ENCODE data around the gene SNHG17.
A peak's percentile ranks its signal among the peaks of the same experiment; 100 is the strongest.
"Not testable (repeated sequence)": the region's sequence is repeated elsewhere in the genome, so short reads cannot be mapped to it uniquely, and the experiment has no call there.

The SNHG17 gene

DNA sequence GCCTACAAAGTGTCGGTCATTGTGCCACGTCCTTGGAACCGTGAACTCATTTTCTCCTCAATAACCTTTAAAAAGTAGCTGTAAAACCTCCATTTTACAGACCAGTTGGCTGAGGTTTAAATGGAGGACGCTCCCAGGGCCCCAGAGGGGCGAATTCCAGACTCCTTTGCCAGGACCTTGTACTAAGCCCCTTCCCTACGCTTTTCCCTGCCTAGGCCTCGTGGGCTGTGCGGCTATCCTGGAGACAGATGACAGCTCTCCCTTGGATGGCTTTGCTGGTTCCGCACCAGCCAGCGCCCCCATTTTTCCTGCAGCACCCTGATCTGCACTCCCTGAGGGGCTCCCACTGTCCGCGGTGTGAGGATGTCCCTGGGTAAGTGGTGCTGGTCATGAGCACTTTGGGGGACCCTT lies 12.1 kb upstream of the SNHG17 start:
- no peak for DNase-seq

DNA sequence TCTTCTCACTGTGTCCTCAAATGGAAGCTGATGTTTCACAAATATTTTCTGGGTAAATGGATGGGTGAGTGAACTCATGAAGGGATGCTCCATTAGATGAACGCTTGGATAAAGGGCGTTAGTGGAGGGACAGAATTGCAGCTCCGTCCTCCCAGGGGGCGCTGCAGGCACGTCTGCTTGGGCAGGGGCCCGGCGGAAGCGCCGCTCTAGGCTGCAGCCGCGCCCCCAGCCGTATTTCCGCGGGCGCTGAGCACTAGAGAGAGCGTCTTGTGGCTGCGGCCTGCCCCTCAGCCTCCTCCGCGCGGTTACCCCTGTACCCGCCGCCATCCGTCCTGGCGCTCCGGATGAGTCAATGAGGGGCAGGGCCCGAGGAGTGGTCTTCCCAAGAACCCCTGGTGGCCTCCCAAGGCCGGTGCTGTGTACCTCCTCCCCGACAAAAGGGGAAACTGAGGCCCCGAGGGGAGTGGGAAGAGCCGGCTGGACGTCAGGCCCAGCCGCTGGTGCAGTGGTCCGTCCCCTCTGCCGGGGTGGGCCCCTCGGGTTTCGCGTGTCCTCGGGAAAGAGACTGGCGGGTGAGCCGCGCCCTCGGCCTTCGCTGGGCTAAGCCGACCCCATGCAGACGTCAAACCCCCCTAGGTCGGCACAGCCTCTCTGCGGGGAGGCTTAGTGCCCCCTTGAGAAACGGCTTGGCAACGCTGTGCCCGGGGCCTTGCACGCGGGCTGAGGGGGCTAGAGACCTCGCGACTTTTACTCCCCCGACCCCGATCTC lies 11.5 kb upstream of the SNHG17 start:
- peak; percentile 87 to 97 for DNase-seq

DNA sequence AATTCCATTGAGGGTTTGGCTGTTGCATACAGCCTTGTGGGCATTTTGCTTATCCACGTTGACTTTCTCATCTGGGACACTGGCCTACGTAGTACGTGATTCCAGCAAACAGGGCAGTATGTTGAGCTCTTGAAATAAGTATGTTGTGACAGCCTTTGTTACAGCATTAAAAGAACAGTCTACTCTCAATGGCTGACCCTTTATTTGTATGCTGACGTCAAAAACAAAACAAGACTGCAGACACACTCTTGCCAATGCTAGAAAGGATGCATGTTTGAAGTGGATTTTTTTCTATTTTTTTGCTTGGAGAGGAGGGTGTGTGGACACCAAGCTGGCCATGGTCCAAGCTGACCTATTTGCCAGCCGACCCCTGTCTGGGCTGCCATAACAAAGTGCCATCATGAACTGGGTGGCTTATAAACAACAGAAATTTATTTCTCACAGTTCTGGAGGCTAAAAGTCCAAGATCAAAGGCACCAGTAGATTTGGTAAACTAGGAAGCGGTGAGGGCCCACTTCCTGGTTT lies 10.8 kb upstream of the SNHG17 start:
- no peak for DNase-seq

DNA sequence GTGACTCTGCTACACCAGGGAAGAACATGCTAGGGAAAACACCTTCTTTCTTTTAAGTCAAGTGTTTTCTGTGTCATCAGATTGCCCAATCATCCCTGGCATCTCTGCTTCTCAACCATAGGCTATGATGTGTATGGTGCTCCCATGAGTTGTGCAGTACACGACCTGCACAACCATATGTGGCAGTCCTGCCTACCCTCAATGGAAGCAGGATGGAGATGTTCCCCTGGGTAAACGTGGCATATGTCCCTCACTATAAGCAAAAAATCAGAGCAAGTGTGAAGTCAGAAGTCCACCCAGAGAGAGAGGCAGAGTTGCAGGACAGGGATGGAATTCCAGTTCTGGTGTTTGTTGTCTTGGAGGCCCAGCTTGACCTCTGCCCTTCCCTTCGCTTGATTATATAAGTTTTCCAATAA lies 10.3 kb upstream of the SNHG17 start:
- DNase-seq, result no peak

DNA sequence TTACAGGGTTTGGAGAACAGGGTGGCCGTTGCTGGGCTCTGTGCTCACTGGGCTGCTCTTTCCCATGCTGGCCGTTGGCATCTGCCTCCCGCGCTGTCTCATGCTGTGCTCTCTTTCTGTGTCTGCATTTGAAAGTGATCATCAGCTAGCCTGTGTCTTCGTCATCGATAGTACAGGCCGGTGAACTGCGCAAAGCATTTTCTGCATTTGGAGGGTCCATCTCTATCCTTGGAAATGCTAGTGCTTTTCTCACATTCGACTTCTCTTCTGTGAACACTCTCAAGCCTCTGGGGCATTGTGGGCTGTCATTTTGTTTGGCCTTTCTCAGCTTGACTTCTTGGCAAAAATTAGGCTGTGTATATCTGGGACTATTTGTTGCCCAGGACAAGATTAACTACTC lies 6.8 kb upstream of the SNHG17 start:
- DNase-seq, result no peak

DNA sequence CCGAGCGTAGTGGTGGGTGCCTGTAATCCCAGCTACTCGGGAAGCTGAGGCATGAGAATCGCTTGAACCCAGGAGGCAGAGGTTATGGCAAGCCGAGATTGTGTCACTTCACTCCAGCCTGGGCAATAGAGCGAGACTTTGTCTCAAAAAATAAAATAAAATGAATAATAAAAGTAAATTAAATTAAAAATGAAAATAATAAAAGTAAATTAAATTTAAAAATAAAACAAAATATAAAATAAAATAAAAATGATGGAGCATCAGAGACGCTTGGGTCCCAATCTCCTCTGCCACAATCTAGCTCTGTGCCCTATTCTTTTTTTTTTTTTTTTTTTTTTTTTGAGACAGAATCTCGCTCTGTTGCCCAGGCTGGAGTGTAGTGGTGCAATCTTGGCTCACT lies 6.0 kb upstream of the SNHG17 start:
- DNase-seq, result not testable (repeated sequence)

DNA sequence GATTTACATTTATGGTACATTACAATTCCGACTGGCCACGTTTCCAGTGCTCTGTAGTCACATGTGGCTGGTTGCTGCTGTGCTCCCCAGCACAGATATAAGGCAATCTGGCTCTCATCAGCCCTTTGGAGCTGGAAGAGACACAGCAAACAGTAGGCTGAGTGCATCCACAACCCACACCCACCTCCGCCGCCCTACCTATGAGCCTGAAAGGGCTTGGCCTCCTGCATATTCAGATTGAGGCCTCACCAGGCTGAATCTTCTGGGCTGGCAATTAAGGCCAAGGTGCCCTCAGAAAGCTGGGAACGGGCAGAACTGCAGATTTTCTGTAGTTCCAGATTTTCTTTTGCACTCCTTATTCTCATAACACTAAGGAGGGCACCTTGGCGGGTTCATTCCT lies 2.7 kb upstream of the SNHG17 start:
- DNase-seq, result no peak

DNA sequence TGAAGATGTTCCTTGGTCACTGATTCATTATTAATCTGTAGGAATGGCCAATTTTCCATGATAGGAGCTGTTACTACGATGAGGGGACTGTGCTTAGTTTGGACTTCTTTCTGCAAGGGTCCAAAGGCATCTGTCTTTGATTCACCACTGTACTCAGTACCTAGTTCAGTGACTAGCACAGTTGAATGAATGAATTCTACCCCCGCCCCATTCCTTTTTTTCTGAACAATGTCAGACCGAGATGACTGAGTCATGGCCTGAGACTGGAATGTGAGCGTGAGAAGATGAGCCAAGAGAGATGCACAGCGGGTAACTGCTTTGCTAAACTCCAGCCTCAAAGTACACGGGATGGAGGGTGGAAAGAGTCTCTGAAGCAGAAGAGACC lies 419 bp upstream of the SNHG17 start:
- no peak for DNase-seq

DNA sequence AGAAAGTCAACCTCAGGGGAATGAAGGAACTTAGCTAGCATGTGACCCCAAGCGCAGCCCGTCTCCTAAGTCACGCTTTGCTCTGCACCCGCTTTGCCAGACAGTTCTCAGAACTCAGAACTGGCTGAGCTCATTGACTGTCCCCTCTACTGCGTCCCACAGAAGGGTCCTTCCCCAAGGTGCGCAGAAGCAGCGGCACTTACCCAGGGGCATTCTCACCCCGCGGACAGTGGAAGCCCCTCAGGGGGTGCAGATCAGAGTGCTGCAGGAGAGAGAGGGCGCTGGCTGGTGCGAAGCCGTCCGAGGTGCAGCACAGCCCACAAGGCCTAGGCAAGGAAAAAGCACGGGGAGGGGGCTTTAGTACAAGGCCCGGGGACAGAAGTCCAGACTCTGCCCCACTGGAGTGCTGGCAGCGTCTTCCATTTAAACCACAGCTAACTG lies 807 bp downstream of the SNHG17 start:
- no peak for DNase-seq

DNA sequence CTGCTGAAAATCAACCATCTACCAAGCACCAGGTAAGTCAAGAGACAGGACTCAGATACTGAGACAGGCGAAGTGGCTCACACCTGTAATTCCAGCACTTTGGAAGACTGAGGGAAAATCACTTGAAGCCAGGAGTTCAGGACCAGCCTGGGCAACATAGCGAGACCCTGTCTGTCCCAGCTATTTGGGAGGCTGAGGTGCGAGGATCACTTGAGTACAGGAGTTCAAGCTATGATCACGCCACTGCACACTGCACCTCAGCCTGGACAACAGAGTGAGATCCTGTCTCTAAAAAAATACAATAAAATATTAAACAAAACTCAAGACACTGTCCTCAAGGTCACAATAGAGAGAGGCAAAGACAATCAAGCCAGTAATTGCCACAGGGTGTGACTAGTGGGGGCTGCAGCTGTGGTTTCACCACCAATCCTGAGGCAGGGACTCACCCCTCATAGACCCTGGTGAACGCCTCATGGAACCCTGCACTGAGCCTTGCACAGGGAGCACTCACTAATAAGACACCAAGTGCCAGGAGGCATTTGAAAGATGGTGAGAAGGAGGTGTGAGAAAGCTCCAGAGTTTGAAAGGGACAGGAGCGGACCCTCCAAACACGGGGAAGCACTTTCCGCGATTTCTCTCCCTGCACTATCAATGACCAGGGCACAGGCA lies 1.7 kb downstream of the SNHG17 start:
- no peak for DNase-seq

DNA sequence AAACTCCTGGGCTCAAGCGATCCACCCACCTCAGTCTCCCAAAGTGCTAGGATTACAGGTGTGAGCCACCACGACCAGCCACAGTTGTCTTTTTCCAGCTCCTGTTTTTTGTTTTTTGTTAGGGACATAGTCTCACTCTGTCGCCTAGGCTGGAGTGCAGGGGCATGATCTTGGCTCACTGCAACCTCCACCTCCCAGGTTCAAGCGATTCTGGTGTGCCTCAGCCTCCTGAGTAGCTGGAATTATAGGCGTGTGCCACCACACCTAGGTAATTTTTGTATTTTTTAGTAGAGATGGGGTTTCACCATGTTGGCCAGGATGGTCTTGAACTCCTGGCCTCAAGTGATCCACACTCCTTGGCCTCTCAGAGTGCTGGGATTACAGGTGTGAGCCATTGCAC lies 2.3 kb downstream of the SNHG17 start:
- DNase-seq, result not testable (repeated sequence)

DNA sequence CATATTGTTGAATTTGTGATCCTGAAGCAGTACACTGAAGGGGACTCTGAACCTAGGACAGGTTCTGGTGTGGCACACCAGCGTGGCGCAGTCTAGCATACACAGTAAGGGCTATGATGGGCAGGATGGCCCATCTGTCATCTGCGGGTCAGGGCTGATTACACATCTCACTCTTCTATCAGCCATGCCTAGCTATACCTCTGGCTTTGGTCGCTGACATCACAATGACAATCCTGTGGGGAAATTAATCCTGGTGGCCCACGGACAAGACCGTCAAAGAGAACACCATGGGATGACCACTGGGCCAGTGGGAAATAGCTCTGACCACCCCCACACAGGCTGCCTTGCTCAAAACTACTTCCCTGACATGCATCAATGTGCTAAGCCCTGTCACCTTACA lies 2.8 kb downstream of the SNHG17 start:
- no peak for DNase-seq

DNA sequence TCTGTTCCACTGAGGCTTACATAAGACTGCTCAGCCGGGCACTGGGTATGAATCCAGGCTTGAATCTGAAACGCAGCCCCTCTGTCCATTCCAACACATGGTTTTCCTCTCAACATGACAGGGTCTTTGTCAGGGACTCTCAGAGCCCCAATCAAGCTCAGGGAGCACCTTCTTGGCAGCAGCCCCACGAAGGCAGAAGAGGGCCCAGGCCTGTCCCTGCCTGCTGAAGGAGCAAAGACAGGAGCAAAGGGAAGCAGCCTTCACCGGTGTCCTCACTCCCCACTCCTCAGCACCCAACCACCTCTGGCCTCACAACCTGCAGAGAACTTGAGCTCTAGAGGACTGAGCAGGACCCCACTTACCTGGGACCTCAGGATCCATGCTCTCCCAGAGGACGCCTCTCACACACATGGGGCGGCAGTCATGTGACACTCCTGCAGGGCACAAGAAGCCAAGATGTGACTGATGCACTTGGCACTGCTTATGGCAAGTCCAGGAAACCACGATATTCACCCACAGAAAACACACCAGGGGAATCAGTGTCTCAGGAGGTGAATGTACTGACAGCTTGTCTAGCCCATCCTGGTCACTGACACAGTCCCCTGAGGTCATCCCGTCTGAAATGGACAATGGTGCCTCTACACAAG lies 4.3 kb downstream of the SNHG17 start:
- no peak for DNase-seq

DNA sequence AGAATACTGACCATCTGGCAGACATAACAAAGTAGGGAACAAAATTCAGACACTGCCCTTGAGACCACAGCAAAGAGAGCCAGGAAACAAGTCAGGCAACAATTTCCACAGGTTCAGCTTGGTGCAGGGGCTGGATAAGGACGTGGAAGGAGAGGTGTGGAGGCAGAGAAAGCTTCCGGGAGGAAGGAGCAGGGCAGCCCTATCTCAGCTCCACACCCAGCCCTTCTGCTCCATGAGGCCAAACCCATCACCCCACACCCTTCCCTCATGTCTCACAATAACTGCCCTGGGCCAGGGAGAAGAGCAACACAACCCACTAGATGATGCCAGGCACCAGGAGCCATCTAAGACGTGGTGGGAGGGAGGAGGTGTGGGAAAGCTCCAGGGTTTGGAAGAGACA lies 5.8 kb downstream of the SNHG17 start:
- DNase-seq, result no peak

DNA sequence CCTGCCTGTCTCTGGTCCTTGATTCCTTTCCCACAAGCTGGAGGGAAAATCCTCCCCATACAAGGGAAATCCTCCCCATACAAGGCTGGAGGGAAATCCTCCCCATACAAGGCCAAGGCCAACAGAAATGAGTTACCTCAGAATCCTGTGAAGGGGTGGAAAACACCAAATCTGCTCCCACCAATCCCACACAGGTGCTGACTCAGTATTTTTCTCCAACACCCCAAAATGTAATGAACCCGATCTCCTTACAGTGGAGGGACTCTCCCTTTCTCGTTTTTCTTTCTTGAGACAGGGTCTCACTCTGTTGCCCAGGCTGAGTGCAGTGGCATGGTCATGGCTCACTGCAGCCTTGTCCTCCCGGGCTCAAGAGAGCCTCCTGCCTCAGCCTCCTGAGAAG lies 6.3 kb downstream of the SNHG17 start:
- DNase-seq, result no peak

DNA sequence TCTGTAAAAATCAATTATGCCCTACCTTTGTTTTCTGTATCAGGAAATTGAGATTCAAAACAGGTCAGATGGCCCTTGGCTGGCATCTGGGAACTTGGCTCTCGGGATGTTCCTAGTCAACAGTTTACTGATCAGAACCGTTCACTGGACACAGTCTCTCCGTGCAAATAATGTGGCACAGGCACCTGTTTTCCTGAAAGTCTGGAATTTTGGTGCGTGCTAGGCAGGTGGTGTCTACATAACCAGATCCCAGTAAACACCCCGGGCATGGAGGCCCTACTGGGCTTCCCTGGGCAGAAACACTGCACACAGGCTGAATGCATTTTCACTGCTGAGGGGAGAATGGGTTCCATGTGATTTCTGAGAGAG lies 7.5 kb downstream of the SNHG17 start:
- no peak for DNase-seq

DNA sequence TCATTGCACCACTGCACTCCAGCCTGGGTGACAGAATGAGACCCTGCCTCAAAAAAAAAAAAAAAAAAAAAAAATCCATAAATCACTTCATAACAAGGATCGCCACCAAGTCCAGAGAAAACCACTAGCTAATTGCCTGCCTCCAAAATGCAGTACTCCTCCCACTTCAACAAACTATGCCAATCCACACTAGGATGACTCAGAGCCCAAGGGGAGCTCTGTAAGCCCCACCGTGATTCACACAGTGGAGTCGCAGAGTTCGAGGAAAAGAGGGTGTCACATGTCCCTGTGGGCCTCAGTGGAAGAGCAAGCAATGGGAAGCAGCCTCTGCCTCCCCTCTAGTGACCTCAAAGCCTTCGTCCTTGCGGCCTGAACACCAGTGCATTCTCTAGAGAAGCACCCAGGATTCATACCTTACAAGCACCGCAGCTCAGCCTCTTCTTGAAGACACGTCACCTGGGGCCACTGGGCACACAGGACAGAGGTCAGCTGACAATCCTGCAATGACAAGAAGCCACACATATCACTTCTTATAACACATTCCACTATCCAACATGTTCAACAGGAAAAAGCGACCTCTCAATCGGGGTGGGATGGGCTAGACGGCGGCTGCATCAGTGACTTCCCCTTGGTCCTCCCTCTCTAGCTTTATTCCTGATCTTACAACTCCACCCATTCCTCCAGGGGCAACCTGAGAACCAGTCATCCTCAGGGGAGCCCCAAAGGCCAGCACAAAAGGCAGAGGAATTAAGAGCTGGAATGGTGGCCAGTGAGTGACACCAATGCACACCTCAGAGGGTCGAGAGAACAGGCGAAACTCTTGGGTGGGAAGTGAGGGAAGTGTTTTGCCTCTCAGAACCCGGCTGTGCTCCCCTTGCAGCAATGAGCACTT lies 8.9 kb downstream of the SNHG17 start:
- no peak for DNase-seq

DNA sequence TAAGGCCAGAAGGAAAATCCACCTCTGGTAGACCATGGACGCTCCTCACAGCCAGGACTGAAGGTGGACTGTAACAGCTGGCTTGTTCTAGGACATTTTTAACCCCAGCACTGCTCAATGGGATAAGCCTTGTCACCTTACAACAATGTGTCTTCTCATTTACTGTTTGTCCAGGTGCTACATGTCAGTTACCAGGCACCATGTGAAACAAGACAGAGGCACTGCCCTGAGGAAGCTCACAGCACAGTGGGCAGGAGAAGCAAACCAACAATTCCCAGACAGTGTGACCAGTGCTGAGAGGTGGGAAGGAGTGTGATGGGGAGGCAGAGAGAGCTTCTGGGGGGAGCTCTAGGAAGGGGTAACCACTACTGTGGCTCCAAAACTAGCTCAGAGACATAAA lies 10.7 kb downstream of the SNHG17 start:
- no peak for DNase-seq

DNA sequence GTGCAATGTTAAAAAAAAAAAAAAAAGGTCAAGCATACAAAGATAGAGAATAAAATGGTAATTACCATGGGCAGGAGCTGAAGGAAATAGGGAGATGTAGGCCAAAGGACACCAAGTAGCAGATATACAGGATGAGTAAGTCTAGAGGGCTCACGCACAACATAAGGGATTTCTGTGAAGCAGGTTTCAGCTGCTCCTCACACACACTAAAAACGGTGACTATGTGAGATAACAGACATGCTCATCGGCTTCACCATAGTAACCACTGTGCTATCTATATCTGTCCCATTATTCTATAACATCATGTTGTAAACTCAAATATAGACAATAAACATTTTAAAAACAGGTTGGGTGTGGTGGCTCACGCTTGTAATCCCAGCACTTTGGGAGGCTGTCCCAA lies 11.6 kb downstream of the SNHG17 start:
- no peak for DNase-seq

DNA sequence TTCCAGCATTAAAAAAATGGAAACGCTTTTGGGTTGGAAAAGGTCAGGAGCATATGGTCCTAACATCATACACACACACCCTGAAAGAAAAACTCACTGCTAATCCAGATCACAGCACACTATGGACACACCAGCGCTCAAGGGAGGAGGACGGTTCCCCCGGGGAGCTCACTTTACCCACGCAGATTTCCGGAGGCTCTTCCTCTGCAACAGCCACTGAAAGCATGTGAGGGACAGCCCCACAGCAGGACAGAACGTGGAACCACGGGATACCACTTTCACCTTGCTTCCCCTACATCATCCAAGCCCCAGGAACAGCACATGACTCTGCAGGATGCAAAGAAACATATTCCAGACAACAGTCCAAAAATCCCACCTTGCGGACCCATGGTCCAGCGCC lies 13.2 kb downstream of the SNHG17 start:
- DNase-seq, result no peak

DNA sequence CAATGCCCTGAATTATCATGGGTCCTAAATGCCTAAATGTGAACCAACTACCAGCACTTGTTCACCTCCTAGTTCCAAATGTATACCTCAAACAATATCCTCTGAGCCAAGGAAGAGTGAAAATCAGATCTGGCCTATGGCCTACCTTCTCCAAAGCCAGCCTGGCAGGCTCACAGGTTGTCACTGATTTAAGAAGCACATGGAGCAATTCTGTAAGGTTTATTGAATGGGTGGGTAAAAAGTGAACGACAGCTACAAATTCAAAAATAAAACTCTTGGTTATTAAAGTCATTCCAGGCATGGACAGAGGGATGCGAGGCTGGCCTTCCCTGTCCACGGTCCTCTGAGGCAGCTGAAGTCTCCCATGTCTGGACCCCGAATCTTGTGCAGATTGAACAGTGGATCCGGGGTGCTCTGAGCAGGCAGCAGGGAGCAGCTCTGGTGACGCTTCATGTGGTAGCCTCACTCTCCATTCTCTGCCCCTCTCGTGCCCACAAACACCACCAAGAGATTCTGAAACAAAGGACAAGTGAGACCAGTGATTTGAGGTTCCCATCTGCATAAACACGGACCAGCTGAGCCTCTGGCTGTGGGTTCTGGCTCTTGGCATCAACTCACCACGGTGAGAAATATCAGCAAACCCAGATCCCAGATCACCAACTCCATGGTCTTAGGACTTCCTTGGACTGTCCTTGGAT lies 14.6 kb downstream of the SNHG17 start:
- DNase-seq, result no peak

DNA sequence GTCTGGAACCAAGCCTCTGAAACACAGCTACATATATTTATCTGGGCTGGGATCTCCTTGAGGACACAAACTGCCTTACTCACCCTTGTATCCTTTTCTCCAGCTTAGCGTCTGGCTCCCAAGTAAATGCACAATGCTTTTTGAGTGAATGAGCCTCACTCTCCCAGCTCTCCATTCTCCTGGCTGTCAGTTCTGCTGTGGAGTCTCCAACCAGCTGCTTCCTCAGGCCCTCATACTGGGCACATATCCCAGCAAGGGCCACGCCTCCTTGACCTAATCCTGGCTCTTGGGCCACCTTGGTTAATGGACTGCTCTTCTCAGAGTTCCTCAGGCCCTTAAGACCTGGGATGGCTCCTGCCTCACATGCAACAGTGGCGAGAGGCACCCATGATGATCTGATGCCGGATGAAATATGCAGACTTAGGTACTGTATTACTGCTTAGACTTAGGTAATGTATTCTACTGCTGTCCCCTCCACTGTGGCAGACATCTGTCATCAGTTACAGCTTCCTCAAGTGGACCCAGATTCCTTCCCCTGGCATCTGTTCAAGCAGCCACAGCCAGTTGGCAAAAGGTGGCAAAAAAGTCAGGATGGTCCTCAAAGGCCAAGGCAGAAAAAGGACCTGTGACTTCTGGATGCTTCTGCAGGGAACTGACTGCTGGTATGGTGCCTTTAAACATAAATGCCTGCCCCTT lies 16.5 kb downstream of the SNHG17 start:
- no peak for DNase-seq

Measured in NCI-H1930 (cell line).